ENCODE data around the gene ODF2L.

ODF2L gene

DNA sequence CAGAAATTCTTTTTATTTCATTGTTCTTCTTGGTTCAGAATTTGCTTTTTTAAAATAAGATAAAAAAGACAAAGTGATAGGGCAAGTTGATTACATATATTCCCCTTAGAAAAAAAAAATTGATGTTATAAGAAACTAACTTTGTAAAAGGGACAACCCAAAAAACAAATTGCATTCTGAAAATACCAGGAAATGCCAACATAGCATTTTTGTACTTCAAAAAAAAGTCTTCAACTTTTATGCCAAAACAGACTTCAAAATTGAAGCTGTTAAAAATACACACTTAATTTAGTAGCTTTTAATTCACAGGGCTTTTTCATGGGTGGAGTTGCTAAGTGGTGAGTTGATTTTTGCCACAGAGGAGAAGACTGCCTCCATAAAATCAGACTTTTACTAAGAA lies 70.9 kb downstream of the ODF2L start:
- Histone ChIP-seq H3K4me1 (ENCODE audit: control insufficient read depth in 2 of 2, insufficient read depth in 2 of 2, low read length in 2 of 2) (no peaks in the 10 kb centered on the region), H3K27ac (ENCODE audit: low read depth in 2 of 2, low read length in 2 of 2) (no peak overlapping the region), H3K9me3 (ENCODE audit: control insufficient read depth in 2 of 2, low read length in 2 of 2) (no peaks in the 10 kb centered on the region), H3K36me3 (ENCODE audit: control insufficient read depth in 2 of 2, insufficient read depth in 2 of 2, low read length in 2 of 2) (no peaks in the 10 kb centered on the region), H3K9ac (ENCODE audit: low read depth in 1 of 2, low read length in 2 of 2) (no peak overlapping the region), H3K4me3 (ENCODE audit: low read length in 2 of 2) (no peak overlapping the region), H3K27me3 (ENCODE audit: control insufficient read depth in 2 of 2, insufficient read depth in 2 of 2, low read length in 2 of 2) (no peaks in the 10 kb centered on the region)

DNA sequence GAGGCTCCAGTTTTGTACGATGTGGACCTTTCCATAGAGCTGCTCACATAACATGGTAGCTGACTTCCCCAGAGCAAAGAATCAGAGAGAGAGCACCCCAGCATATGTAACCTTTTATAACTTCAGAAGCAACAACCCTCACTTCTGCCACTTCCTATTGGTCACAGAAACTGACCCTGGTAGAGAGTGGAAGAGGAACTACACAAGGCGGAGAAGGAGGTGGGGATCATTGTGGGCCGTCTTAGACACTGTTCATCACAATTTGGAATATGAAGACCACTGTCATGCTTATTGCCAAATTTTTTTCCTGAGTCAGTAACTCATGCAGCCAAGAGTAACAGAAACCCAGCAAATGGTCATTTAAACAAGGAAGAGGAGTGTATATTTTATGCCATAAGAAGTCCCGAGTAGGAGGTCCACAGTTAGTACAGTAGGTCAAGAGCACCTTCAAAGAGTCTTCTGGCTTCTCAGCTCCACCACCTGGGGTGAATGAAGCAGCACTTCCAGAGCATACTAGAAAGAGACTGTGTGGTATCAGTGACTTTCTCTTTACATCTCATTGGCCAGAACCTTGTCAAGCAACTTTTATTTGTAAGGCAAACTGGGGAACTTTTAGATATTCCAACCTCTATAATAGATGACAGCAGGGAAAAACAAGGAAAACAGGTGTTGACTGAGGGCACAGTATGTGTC lies 71.8 kb downstream of the ODF2L start:
- Histone ChIP-seq H3K9me3 (ENCODE audit: control insufficient read depth in 2 of 2, low read length in 2 of 2) (no peaks in the 10 kb centered on the region), H3K36me3 (ENCODE audit: control insufficient read depth in 2 of 2, insufficient read depth in 2 of 2, low read length in 2 of 2) (no peaks in the 10 kb centered on the region), H3K9ac (ENCODE audit: low read depth in 1 of 2, low read length in 2 of 2) (no peak overlapping the region), H3K4me3 (ENCODE audit: low read length in 2 of 2) (no peak overlapping the region), H3K27me3 (ENCODE audit: control insufficient read depth in 2 of 2, insufficient read depth in 2 of 2, low read length in 2 of 2) (no peaks in the 10 kb centered on the region), H3K4me1 (ENCODE audit: control insufficient read depth in 2 of 2, insufficient read depth in 2 of 2, low read length in 2 of 2) (no peaks in the 10 kb centered on the region), H3K27ac (ENCODE audit: low read depth in 2 of 2, low read length in 2 of 2) (no peak overlapping the region)

DNA sequence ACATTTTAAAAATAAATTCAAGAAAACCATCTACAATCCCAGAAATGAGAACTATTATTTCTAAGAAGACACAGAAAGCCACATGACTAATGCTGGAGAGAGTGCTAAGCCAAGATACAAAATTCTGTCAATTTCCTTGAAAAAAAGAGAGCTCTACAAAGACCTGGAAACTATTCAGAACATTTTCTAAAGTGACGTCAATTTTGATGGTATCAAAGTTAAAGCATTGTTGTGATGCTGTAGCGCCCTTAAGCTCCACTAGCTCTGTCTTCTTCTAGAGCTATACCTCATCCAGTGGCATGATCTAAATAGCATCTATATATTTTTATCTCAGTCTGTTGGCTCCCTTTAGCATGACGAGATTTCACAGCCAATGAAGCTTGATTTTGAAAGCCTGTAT lies 73.9 kb downstream of the ODF2L start:
- Histone ChIP-seq H3K36me3 (ENCODE audit: control insufficient read depth in 2 of 2, insufficient read depth in 2 of 2, low read length in 2 of 2) (no peaks in the 10 kb centered on the region), H3K27ac (ENCODE audit: low read depth in 2 of 2, low read length in 2 of 2) (no peak overlapping the region), H3K9ac (ENCODE audit: low read depth in 1 of 2, low read length in 2 of 2) (no peak overlapping the region), H3K9me3 (ENCODE audit: control insufficient read depth in 2 of 2, low read length in 2 of 2) (no peaks in the 10 kb centered on the region), H3K4me1 (ENCODE audit: control insufficient read depth in 2 of 2, insufficient read depth in 2 of 2, low read length in 2 of 2) (no peaks in the 10 kb centered on the region), H3K4me3 (ENCODE audit: low read length in 2 of 2) (no peak overlapping the region), H3K27me3 (ENCODE audit: control insufficient read depth in 2 of 2, insufficient read depth in 2 of 2, low read length in 2 of 2) (no peaks in the 10 kb centered on the region)

DNA sequence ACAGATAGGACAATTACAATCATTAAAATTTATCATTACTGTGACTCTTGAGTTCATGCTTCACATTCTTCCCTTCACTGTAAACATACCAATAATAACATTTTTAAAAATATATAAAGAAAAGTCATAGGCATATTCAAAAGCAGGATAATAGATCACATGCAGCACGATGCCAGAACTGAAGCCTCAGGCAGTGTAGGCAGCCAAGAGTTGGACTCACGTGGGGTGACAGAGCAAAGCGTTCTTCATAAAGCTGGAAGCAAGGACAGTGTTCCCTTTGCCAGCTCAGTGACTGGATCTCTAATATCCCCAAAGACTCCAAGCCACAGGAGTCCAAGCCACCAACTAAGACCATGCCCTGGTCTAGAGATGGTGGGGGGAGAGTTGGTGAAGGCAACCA lies 77.7 kb downstream of the ODF2L start:
- no peak overlapping the region for H3K4me3 ChIP-seq (ENCODE audit: low read length in 2 of 2)
- H3K9ac ChIP-seq (ENCODE audit: low read depth in 1 of 2, low read length in 2 of 2), result no peak overlapping the region
- no peaks in the 10 kb centered on the region for H3K4me1 ChIP-seq (ENCODE audit: control insufficient read depth in 2 of 2, insufficient read depth in 2 of 2, low read length in 2 of 2)
- H3K9me3 ChIP-seq (ENCODE audit: control insufficient read depth in 2 of 2, low read length in 2 of 2), result no peaks in the 10 kb centered on the region
- H3K27me3 ChIP-seq (ENCODE audit: control insufficient read depth in 2 of 2, insufficient read depth in 2 of 2, low read length in 2 of 2), result no peaks in the 10 kb centered on the region
- no peaks in the 10 kb centered on the region for H3K36me3 ChIP-seq (ENCODE audit: control insufficient read depth in 2 of 2, insufficient read depth in 2 of 2, low read length in 2 of 2)
- H3K27ac ChIP-seq (ENCODE audit: low read depth in 2 of 2, low read length in 2 of 2), result no peak overlapping the region

DNA sequence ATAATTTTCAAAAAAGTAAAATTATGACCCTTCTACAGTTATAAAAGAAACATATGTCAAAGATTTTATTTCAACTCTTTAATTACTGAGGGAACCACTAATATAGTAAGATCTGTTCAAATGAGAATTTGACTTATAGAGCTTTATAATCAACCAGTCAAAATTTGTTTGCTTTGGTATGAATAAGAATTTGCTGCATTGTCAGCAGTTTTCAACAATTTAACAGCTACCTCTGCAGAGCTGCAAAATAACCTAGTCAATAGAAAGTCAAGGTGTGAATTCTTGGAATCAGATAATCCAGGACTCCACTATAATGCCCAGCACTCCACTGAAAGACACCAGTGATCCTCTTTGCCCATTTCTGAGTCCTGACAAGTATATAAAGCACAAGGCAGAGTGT lies 78.2 kb downstream of the ODF2L start:
- no peak overlapping the region for H3K9ac ChIP-seq (ENCODE audit: low read depth in 1 of 2, low read length in 2 of 2)
- no peak overlapping the region for H3K4me3 ChIP-seq (ENCODE audit: low read length in 2 of 2)
- H3K4me1 ChIP-seq (ENCODE audit: control insufficient read depth in 2 of 2, insufficient read depth in 2 of 2, low read length in 2 of 2), result no peaks in the 10 kb centered on the region
- no peaks in the 10 kb centered on the region for H3K27me3 ChIP-seq (ENCODE audit: control insufficient read depth in 2 of 2, insufficient read depth in 2 of 2, low read length in 2 of 2)
- H3K27ac ChIP-seq (ENCODE audit: low read depth in 2 of 2, low read length in 2 of 2), result no peak overlapping the region
- H3K9me3 ChIP-seq (ENCODE audit: control insufficient read depth in 2 of 2, low read length in 2 of 2), result no peaks in the 10 kb centered on the region
- no peaks in the 10 kb centered on the region for H3K36me3 ChIP-seq (ENCODE audit: control insufficient read depth in 2 of 2, insufficient read depth in 2 of 2, low read length in 2 of 2)

DNA sequence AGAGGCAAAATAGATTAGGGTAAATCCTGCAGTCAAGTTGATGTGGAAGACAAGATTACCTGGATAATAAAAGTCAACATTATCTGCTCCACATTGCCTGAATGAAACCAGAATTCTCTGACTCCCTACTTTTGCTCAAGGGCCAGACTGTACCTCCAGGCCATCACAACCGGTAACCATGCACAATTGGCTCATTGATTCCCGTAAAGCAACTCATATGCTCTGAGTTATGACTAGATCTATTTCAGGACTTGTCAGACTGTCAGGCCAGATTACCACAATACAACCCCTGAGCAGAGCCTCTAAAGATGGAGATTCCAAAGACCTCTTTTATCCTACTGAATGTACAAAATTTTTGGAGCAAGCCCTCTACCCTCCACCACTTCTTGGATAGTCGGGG lies 90.4 kb downstream of the ODF2L start:
- Histone ChIP-seq H3K27me3 (ENCODE audit: control insufficient read depth in 2 of 2, insufficient read depth in 2 of 2, low read length in 2 of 2) (no peaks in the 10 kb centered on the region), H3K9me3 (ENCODE audit: control insufficient read depth in 2 of 2, low read length in 2 of 2) (no peaks in the 10 kb centered on the region), H3K27ac (ENCODE audit: low read depth in 2 of 2, low read length in 2 of 2) (no peak overlapping the region), H3K4me1 (ENCODE audit: control insufficient read depth in 2 of 2, insufficient read depth in 2 of 2, low read length in 2 of 2) (no peaks in the 10 kb centered on the region), H3K4me3 (ENCODE audit: low read length in 2 of 2) (no peak overlapping the region), H3K36me3 (ENCODE audit: control insufficient read depth in 2 of 2, insufficient read depth in 2 of 2, low read length in 2 of 2) (no peaks in the 10 kb centered on the region), H3K9ac (ENCODE audit: low read depth in 1 of 2, low read length in 2 of 2) (no peak overlapping the region)

DNA sequence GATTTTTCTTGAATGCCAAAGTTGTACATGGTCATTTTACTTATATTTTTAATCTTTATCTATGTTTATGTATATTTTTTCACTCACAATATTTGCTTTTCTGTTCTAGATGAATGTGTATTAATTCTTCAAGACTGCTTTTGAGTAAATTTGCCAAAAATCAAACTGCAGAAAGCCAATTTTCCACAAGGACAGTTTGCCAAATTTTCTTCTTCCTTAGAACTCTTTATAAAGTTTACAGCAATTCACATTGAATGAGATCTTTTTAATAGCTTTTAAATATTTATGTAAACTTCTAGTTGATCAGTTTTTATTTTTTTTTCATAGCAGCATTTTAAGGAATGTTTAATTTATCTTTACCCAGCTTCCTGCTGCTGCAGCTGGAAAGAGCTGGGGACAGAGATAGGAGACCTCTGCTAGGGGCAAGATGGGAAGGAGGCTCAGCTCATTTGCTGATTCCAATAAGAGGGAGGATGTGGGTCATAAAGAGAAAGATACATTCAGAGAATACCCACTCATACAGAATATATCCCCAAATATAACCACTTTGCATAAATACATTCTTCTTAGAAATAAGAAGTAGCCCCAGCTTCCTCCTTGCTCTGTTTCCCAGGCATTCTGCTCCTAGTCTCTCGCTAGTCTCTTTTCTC lies 93.0 kb downstream of the ODF2L start:
- Histone ChIP-seq H3K9ac (ENCODE audit: low read depth in 1 of 2, low read length in 2 of 2) (no peak overlapping the region), H3K36me3 (ENCODE audit: control insufficient read depth in 2 of 2, insufficient read depth in 2 of 2, low read length in 2 of 2) (no peaks in the 10 kb centered on the region), H3K4me3 (ENCODE audit: low read length in 2 of 2) (no peak overlapping the region), H3K27ac (ENCODE audit: low read depth in 2 of 2, low read length in 2 of 2) (no peak overlapping the region), H3K4me1 (ENCODE audit: control insufficient read depth in 2 of 2, insufficient read depth in 2 of 2, low read length in 2 of 2) (no peaks in the 10 kb centered on the region), H3K9me3 (ENCODE audit: control insufficient read depth in 2 of 2, low read length in 2 of 2) (no peaks in the 10 kb centered on the region), H3K27me3 (ENCODE audit: control insufficient read depth in 2 of 2, insufficient read depth in 2 of 2, low read length in 2 of 2) (no peaks in the 10 kb centered on the region)
